GM23338 (cell line): ENCODE data around the gene CNGA4. TPM values are rescaled to one million over a fixed set of nuclear protein-coding genes. Genes with fewer than 3 reads are reported as not detected.

ENCODE experiments used
- ATAC-seq: fragments of 200-7000 bp; cut with Tn5 transposase; 3 replicates; pipeline ENCODE4 v1.9.1; 2020
- DNase-seq: peaks from one replicate; pipeline ENCODE4 v3.0.0-alpha.2; 2015; ENCODE audit warnings: low spot score
- H2AFZ ChIP-seq: fragments of 200-600 bp; sonication (generic); 2 replicates; pipeline ENCODE4 v1.8.0; 2016; ENCODE audit warnings: antibody characterized with exemption, mild to moderate bottlenecking, moderate library complexity
- H3F3A ChIP-seq: fragments of 200-600 bp; sonication (generic); replicated peaks from 2 replicates; pipeline ENCODE4 v1.8.0; 2017; ENCODE audit warnings: antibody characterized with exemption, mixed run types, low read depth
- H3K27ac ChIP-seq: fragments of 200-600 bp; sonication (generic); 2 replicates; pipeline ENCODE4 v1.6.1; 2016; ENCODE audit warnings: low read depth
- H3K27me3 ChIP-seq: fragments of 200-600 bp; sonication (generic); 2 replicates; pipeline ENCODE4 v1.8.0; 2016; ENCODE audit warnings: mild to moderate bottlenecking, mixed run types, moderate library complexity; ENCODE audit not compliant: insufficient read depth
- H3K36me3 ChIP-seq: fragments of 200-600 bp; sonication (generic); 2 replicates; pipeline ENCODE4 v1.8.0; 2016; ENCODE audit warnings: mild to moderate bottlenecking; ENCODE audit not compliant: insufficient read depth
- H3K4me1 ChIP-seq: fragments of 200-600 bp; sonication (generic); 2 replicates; pipeline ENCODE4 v1.8.0; 2016; ENCODE audit warnings: mild to moderate bottlenecking, moderate library complexity; ENCODE audit not compliant: insufficient read depth
- H3K4me2 ChIP-seq: fragments of 200-600 bp; sonication (generic); 2 replicates; pipeline ENCODE4 v1.7.1; 2017; ENCODE audit warnings: mixed run types
- H3K4me3 ChIP-seq: fragments of 200-600 bp; sonication (generic); 2 replicates; pipeline ENCODE4 v1.6.1; 2016; ENCODE audit warnings: mixed run types
- H3K79me2 ChIP-seq: fragments of 200-600 bp; sonication (generic); replicated peaks from 2 replicates; pipeline ENCODE4 v1.8.0; 2017; ENCODE audit warnings: mild to moderate bottlenecking; ENCODE audit not compliant: insufficient read depth
- H3K9me2 ChIP-seq: fragments of 200-600 bp; sonication (generic); 2 replicates; pipeline ENCODE4 v1.8.0; 2017; ENCODE audit not compliant: insufficient read depth
- H4K20me1 ChIP-seq: fragments of 200-600 bp; sonication (generic); replicated peaks from 2 replicates; pipeline ENCODE4 v1.8.0; 2017; ENCODE audit warnings: mild to moderate bottlenecking; ENCODE audit not compliant: insufficient read depth
- H3K27ac Mint-ChIP-seq: 2 replicates; pipeline ENCODE4 v1.8.0; 2020; ENCODE audit warnings: inconsistent platforms, mild to moderate bottlenecking, moderate library complexity, mixed read lengths
- H3K27me3 Mint-ChIP-seq: 3 replicates; pipeline ENCODE4 v1.8.0; 2022; ENCODE audit warnings: low read depth, mild to moderate bottlenecking, moderate library complexity, mixed read lengths, inconsistent platforms; ENCODE audit not compliant: insufficient read depth, poor library complexity
- H3K36me3 Mint-ChIP-seq: 3 replicates; pipeline ENCODE4 v1.8.0; 2021; ENCODE audit warnings: low read depth, mild to moderate bottlenecking, inconsistent platforms, moderate library complexity, mixed read lengths
- H3K4me1 Mint-ChIP-seq: 3 replicates; pipeline ENCODE4 v1.8.0; 2020; ENCODE audit warnings: mild to moderate bottlenecking, inconsistent platforms, mixed read lengths
- H3K4me3 Mint-ChIP-seq: 3 replicates; pipeline ENCODE4 v1.8.0; 2021; ENCODE audit warnings: moderate library complexity, mild to moderate bottlenecking, inconsistent platforms, mixed read lengths
- H3K9me3 Mint-ChIP-seq: 3 replicates; pipeline ENCODE4 v1.8.0; 2020; ENCODE audit warnings: moderate library complexity, mild to moderate bottlenecking, inconsistent platforms, mixed read lengths
- CREB1 ChIP-seq: fragments of 250-450 bp; sonication (Bioruptor Pico); IDR thresholded peaks from 2 replicates; pipeline ENCODE4 v1.5.0; 2020; ENCODE audit warnings: low read depth, mild to moderate bottlenecking, moderate library complexity
- EZH2 ChIP-seq: fragments of 200-600 bp; sonication (generic); IDR thresholded peaks from one replicate; pipeline ENCODE4 v1.8.0; 2017; ENCODE audit warnings: antibody characterized with exemption, mild to moderate bottlenecking, low read depth; ENCODE audit not compliant: unreplicated experiment
- EZH2phosphoT487 ChIP-seq: fragments of 200-600 bp; sonication (generic); IDR thresholded peaks from one replicate; pipeline ENCODE4 v1.8.1; 2018; ENCODE audit warnings: antibody characterized with exemption; ENCODE audit not compliant: unreplicated experiment
- JUNB ChIP-seq: IDR thresholded peaks from one replicate; pipeline ENCODE4 v1.6.1; 2016; ENCODE audit warnings: antibody characterized with exemption; ENCODE audit not compliant: unreplicated experiment
- NANOG ChIP-seq: IDR thresholded peaks from 2 replicates; pipeline ENCODE4 v1.6.1; 2016; ENCODE audit warnings: antibody characterized with exemption, borderline replicate concordance
- POLR2AphosphoS5 ChIP-seq: IDR thresholded peaks from 2 replicates; pipeline ENCODE4 v1.6.1; 2016; ENCODE audit warnings: antibody characterized with exemption, low read depth
- STAT1 ChIP-seq: IDR thresholded peaks from one replicate; pipeline ENCODE4 v1.6.1; 2016; ENCODE audit warnings: antibody characterized with exemption; ENCODE audit not compliant: unreplicated experiment
- ZNF114 ChIP-seq: fragments of 250-450 bp; sonication (Bioruptor Pico); IDR thresholded peaks from 2 replicates; pipeline ENCODE4 v1.5.0; 2020; ENCODE audit warnings: mild to moderate bottlenecking, moderate library complexity
- ZNF331 ChIP-seq: fragments of 250-450 bp; sonication (Bioruptor Pico); IDR thresholded peaks from 2 replicates; pipeline ENCODE4 v1.5.0; 2020; ENCODE audit warnings: low read depth, mild to moderate bottlenecking, moderate library complexity
- polyA plus RNA-seq: library from polyadenylated mRNA; unstranded; fragments of >200 nt; fragmentation: Nextera tagmentation; extraction: Ambion mirVana; gene quantifications from 2 replicates; pipeline ENCODE4 v1.2.1, GENCODE V29; 2016
- total RNA-seq: library from RNA; depleted of rRNA; stranded (reverse); fragments of >200 nt; shearing (Covaris generic); gene quantifications from 2 replicates; pipeline ENCODE4 v1.2.3, GENCODE V29; 2014
- TF ChIP-seq, protein P1 (sequence below), 2 experiments: fragments of 200-600 bp in 1 of 2; sonication (generic) in 1 of 2; conservative IDR thresholded peaks; 2 replicates each; pipeline versions ENCODE4 v1.5.1 to v1.6.1; 2016 to 2017; ENCODE audit warnings: antibody characterized with exemption in 2 of 2, low read depth in 2 of 2, mild to moderate bottlenecking in 2 of 2, moderate library complexity in 1 of 2
- TF ChIP-seq, protein P2 (sequence below): IDR thresholded peaks from 2 replicates; pipeline ENCODE4 v1.6.1; 2016; ENCODE audit warnings: antibody characterized with exemption
- TF ChIP-seq, protein P3 (sequence below): IDR thresholded peaks from one replicate; pipeline ENCODE4 v1.6.1; 2018; ENCODE audit warnings: antibody characterized with exemption; ENCODE audit not compliant: unreplicated experiment
- TF ChIP-seq, protein P4 (sequence below): fragments of 250-450 bp; sonication (Bioruptor Pico); IDR thresholded peaks from 2 replicates; pipeline ENCODE4 v1.5.0; 2020; ENCODE audit warnings: mild to moderate bottlenecking, moderate library complexity

Gene CNGA4
- total and polyA plus RNA-seq, 2 experiments from 2014 or later = 0.15 TPM; not detected in 1

DNA sequence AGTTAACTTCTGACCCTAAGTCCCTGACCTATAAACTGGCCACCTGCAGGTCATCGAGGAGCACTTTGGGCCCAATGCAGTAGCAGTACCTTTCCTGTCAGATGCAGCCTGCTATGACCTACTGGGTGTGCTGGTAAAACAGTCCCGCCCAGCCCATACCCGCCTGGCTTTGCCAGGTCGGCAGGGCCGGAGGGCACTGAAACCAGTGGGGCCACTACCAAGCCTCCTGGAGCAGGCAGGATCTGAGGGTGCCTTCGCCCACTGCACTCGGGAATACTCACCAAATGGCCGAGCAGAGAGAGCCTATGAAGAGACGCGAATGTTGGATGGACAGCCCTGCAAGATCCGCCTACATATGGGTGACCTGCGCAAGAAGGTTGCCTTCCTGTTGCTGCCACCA is 29.1 kb upstream of the CNGA4 start:
- DNase-seq (no peak), ATAC-seq (no peak; the same call in 2 of the 3 replicates)
- Histone ChIP-seq H3K27me3 (no peaks in the 10 kb centered on the region), H3K27ac (no peak overlapping the region), H3K4me3 (no peak overlapping the region), H4K20me1 (0 out of 2 replicates have a peak, but pooled peaks cover 5% of the 10 kb centered on the region), H3K36me3 (no peaks in the 10 kb centered on the region), H3F3A (no peaks in the 10 kb centered on the region), H3K79me2 (no peaks in the 10 kb centered on the region), H3K9me2 (no peaks in the 10 kb centered on the region), H3K4me1 (no peaks in the 10 kb centered on the region), H2AFZ (no peak overlapping the region), H3K4me2 (no peak overlapping the region)
- no peaks in the 10 kb centered on the region for H3K27me3 Mint-ChIP-seq
- no peaks in the 10 kb centered on the region for H3K4me1 Mint-ChIP-seq
- H3K36me3 Mint-ChIP-seq = 0 out of 3 replicates have a peak, but pooled peaks cover 3% of the 10 kb centered on the region
- TF ChIP-seq NANOG (no peak), ZNF114 (CRISPR knock-in tag) (no peak), JUNB (no peak), EZH2phosphoT487 (no peak), ZNF331 (no peak), CREB1 (CRISPR knock-in tag) (no peak), EZH2 (no peak), STAT1 (no peak), POLR2AphosphoS5 (no peak)
- TF ChIP-seq, protein P1, sequence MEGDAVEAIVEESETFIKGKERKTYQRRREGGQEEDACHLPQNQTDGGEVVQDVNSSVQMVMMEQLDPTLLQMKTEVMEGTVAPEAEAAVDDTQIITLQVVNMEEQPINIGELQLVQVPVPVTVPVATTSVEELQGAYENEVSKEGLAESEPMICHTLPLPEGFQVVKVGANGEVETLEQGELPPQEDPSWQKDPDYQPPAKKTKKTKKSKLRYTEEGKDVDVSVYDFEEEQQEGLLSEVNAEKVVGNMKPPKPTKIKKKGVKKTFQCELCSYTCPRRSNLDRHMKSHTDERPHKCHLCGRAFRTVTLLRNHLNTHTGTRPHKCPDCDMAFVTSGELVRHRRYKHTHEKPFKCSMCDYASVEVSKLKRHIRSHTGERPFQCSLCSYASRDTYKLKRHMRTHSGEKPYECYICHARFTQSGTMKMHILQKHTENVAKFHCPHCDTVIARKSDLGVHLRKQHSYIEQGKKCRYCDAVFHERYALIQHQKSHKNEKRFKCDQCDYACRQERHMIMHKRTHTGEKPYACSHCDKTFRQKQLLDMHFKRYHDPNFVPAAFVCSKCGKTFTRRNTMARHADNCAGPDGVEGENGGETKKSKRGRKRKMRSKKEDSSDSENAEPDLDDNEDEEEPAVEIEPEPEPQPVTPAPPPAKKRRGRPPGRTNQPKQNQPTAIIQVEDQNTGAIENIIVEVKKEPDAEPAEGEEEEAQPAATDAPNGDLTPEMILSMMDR (conservative IDR thresholded peaks at IDR 0.05; ENCODE audit: low read depth in 2 of 2) = no peak
- TF ChIP-seq, protein P2, sequence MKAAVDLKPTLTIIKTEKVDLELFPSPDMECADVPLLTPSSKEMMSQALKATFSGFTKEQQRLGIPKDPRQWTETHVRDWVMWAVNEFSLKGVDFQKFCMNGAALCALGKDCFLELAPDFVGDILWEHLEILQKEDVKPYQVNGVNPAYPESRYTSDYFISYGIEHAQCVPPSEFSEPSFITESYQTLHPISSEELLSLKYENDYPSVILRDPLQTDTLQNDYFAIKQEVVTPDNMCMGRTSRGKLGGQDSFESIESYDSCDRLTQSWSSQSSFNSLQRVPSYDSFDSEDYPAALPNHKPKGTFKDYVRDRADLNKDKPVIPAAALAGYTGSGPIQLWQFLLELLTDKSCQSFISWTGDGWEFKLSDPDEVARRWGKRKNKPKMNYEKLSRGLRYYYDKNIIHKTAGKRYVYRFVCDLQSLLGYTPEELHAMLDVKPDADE = no peak
- TF ChIP-seq, protein P3, sequence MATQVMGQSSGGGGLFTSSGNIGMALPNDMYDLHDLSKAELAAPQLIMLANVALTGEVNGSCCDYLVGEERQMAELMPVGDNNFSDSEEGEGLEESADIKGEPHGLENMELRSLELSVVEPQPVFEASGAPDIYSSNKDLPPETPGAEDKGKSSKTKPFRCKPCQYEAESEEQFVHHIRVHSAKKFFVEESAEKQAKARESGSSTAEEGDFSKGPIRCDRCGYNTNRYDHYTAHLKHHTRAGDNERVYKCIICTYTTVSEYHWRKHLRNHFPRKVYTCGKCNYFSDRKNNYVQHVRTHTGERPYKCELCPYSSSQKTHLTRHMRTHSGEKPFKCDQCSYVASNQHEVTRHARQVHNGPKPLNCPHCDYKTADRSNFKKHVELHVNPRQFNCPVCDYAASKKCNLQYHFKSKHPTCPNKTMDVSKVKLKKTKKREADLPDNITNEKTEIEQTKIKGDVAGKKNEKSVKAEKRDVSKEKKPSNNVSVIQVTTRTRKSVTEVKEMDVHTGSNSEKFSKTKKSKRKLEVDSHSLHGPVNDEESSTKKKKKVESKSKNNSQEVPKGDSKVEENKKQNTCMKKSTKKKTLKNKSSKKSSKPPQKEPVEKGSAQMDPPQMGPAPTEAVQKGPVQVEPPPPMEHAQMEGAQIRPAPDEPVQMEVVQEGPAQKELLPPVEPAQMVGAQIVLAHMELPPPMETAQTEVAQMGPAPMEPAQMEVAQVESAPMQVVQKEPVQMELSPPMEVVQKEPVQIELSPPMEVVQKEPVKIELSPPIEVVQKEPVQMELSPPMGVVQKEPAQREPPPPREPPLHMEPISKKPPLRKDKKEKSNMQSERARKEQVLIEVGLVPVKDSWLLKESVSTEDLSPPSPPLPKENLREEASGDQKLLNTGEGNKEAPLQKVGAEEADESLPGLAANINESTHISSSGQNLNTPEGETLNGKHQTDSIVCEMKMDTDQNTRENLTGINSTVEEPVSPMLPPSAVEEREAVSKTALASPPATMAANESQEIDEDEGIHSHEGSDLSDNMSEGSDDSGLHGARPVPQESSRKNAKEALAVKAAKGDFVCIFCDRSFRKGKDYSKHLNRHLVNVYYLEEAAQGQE = no peak
- TF ChIP-seq, protein P4, sequence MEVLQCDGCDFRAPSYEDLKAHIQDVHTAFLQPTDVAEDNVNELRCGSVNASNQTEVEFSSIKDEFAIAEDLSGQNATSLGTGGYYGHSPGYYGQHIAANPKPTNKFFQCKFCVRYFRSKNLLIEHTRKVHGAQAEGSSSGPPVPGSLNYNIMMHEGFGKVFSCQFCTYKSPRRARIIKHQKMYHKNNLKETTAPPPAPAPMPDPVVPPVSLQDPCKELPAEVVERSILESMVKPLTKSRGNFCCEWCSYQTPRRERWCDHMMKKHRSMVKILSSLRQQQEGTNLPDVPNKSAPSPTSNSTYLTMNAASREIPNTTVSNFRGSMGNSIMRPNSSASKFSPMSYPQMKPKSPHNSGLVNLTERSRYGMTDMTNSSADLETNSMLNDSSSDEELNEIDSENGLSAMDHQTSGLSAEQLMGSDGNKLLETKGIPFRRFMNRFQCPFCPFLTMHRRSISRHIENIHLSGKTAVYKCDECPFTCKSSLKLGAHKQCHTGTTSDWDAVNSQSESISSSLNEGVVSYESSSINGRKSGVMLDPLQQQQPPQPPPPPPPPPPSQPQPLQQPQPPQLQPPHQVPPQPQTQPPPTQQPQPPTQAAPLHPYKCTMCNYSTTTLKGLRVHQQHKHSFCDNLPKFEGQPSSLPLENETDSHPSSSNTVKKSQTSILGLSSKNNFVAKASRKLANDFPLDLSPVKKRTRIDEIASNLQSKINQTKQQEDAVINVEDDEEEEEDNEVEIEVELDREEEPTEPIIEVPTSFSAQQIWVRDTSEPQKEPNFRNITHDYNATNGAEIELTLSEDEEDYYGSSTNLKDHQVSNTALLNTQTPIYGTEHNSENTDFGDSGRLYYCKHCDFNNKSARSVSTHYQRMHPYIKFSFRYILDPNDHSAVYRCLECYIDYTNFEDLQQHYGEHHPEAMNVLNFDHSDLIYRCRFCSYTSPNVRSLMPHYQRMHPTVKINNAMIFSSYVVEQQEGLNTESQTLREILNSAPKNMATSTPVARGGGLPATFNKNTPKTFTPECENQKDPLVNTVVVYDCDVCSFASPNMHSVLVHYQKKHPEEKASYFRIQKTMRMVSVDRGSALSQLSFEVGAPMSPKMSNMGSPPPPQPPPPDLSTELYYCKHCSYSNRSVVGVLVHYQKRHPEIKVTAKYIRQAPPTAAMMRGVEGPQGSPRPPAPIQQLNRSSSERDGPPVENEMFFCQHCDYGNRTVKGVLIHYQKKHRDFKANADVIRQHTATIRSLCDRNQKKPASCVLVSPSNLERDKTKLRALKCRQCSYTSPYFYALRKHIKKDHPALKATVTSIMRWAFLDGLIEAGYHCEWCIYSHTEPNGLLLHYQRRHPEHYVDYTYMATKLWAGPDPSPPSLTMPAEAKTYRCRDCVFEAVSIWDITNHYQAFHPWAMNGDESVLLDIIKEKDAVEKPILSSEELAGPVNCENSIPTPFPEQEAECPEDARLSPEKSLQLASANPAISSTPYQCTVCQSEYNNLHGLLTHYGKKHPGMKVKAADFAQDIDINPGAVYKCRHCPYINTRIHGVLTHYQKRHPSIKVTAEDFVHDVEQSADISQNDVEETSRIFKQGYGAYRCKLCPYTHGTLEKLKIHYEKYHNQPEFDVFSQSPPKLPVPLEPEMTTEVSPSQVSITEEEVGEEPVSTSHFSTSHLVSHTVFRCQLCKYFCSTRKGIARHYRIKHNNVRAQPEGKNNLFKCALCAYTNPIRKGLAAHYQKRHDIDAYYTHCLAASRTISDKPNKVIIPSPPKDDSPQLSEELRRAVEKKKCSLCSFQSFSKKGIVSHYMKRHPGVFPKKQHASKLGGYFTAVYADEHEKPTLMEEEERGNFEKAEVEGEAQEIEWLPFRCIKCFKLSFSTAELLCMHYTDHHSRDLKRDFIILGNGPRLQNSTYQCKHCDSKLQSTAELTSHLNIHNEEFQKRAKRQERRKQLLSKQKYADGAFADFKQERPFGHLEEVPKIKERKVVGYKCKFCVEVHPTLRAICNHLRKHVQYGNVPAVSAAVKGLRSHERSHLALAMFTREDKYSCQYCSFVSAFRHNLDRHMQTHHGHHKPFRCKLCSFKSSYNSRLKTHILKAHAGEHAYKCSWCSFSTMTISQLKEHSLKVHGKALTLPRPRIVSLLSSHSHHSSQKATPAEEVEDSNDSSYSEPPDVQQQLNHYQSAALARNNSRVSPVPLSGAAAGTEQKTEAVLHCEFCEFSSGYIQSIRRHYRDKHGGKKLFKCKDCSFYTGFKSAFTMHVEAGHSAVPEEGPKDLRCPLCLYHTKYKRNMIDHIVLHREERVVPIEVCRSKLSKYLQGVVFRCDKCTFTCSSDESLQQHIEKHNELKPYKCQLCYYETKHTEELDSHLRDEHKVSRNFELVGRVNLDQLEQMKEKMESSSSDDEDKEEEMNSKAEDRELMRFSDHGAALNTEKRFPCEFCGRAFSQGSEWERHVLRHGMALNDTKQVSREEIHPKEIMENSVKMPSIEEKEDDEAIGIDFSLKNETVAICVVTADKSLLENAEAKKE (CRISPR knock-in tag) = no peak
- H3K9me3 Mint-ChIP-seq = no peaks in the 10 kb centered on the region
- no peak overlapping the region for H3K27ac Mint-ChIP-seq
- no peak overlapping the region for H3K4me3 Mint-ChIP-seq
